ENCODE results near the gene TMPRSS9.

TMPRSS9 gene

DNA sequence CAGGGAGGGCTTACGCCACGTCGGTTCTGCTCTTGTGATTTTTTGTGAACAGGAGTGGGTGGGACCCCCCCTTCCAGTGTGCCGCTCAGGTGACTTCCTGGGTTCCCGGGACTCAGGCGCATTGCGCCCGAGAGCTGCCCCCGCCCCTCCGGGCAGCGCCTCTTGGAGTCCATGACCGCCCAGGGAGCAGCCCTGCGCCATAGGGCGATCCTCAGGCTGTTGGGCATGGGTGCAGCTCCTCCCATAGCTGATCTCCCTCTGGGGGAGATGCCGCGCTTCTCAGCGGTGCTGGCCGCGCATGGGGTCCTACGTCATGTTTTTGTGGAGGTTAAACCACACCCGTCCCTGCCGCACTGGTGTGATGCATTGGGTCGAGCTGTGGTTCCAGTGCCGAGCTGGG lies 7.9 kb upstream of the TMPRSS9 start:
- DNase-seq (ENCODE audit: low spot score), result no peak
- TF ChIP-seq, protein P1, sequence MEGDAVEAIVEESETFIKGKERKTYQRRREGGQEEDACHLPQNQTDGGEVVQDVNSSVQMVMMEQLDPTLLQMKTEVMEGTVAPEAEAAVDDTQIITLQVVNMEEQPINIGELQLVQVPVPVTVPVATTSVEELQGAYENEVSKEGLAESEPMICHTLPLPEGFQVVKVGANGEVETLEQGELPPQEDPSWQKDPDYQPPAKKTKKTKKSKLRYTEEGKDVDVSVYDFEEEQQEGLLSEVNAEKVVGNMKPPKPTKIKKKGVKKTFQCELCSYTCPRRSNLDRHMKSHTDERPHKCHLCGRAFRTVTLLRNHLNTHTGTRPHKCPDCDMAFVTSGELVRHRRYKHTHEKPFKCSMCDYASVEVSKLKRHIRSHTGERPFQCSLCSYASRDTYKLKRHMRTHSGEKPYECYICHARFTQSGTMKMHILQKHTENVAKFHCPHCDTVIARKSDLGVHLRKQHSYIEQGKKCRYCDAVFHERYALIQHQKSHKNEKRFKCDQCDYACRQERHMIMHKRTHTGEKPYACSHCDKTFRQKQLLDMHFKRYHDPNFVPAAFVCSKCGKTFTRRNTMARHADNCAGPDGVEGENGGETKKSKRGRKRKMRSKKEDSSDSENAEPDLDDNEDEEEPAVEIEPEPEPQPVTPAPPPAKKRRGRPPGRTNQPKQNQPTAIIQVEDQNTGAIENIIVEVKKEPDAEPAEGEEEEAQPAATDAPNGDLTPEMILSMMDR (IDR thresholded peaks at IDR 0.05; ENCODE audit: extremely low read depth, missing control alignments), result no peak

DNA sequence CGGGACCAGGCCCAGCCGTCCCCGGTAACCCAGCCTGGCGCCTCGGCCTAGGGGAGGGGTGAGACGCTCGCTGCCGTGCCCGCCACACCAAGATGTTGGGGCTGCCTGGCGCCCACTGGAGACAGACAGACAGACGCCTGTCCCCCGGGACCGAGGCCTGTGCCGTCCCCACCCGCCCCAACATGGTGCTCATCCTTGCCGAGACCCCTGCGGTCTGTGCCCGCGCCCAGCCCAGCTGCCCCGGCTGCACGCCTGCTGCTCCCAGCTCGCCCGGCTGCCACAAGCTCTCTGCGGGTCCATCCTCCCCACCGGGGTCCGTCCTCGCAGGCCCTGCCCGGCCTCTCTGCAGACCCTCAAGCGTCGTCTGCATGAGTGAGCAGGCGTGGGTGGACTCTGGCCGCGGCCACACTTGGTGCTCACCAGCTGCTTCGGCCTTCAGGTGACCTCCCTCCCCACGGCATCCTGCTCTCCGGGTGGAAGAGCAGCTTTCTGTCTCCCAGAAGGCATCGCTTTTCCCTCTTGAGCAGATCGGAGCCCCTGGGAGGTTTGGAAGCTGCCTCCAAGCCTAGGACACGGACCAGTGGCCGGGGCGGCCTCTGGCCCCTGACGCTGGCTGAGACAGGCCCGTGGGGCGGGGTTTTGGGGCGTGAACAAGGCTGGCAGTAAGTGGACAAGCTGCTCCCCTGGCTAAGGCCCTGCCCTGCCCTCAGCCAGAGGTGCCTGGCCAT lies 6.7 kb upstream of the TMPRSS9 start:
- TF ChIP-seq, protein P1 (IDR thresholded peaks at IDR 0.05; ENCODE audit: extremely low read depth, missing control alignments), result no peak
- no peak for DNase-seq (ENCODE audit: low spot score)

DNA sequence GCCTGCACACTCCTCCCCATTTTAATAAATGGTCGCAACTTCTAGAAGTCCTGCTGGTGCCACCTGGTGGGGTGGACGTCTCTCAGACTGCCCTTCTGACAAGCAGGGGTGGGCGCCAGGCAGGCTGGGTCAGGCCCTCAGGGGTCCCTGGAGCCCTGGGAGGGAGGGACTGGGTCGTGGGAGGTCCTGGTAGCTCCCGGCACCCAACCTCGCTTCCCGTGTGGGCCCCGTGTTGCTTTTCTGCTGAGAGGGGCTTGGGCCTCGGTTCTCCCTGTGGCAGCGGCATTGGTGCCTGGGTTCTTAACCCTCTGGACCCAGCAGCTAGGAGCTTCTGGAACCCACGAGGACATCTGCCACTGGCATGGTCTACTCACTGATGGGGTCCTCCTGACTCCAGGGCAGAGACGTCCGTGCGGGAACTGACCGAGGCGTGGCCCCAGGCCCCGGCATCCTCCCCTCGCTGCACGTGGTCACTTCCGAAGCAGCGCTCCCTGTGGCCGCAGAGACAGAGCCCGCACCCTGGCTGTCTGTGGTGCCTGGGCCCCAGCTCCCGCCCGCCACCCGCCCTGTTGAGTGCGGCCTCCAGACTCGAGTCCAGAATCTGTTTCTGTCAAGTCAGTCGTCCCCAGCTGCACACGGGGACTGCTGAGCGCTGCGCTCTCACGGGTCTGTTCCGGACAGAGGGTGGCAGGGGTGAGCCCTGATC lies 6.0 kb upstream of the TMPRSS9 start:
- TF ChIP-seq, protein P1 (IDR thresholded peaks at IDR 0.05; ENCODE audit: extremely low read depth, missing control alignments), result no peak
- no peak for DNase-seq (ENCODE audit: low spot score)

DNA sequence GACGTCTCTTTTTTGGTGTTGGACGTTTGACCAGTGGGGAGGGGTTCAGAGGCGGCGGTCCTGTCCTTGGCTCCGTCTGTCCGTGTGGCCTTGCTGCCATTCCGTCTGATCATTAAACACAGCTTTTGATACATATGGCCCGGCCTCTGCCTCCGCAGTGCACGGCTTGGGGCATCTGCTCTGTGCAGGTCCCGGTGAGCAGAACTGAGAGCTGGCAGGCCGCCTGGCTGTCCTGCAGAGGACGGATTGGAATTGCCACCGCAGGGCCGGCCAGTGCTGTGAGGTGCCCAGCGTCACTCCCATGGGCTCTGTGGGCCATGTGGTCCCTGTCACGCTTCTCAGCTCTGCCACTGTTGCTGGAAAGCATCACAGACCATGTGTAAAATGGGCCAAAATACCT lies 5.4 kb upstream of the TMPRSS9 start:
- TF ChIP-seq, protein P1 (IDR thresholded peaks at IDR 0.05; ENCODE audit: extremely low read depth, missing control alignments), result no peak
- no peak for DNase-seq (ENCODE audit: low spot score)

DNA sequence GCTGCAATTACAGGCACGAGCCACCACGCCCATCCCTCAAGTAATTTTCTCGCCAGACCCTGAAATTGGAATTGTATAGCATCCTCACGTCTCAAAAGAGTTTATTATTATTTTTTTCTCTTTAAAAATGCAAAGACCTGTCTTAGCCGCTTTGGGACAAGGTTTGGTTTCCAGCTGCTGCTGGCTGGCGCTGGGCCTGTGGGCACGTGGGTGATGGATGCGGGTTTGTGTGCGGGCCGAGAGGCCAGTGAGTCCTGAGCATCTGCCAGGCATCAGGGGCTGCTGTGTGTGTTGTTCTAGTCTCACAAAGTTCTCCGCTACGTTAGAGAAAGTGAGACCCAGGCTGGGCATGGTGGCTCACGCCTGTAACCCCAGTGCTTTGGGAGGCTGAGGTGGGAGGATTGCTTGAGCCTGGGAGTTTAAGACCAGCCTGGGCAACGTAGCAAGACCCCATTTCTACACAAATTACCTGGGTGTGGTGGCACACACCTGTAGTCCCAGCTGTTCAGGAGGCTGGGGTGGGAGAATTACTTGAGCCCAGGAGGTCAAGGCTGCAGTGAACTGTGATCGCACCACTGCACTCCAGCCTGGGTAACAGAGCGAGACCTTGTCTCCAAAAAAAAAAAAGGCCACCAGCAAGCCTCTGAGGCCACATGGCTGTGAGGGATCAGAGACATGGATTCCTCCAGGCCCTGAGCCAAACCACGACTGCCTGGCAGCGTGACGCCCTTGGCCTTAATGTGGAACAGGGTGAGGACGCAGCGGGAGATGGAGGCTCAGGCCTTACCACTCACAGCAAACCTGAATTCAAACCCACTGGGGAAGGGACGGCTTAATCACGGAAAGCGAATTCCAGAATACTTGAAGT lies 4.7 kb upstream of the TMPRSS9 start:
- DNase-seq (ENCODE audit: low spot score), result no peak
- TF ChIP-seq, protein P1 (IDR thresholded peaks at IDR 0.05; ENCODE audit: extremely low read depth, missing control alignments), result no peak

DNA sequence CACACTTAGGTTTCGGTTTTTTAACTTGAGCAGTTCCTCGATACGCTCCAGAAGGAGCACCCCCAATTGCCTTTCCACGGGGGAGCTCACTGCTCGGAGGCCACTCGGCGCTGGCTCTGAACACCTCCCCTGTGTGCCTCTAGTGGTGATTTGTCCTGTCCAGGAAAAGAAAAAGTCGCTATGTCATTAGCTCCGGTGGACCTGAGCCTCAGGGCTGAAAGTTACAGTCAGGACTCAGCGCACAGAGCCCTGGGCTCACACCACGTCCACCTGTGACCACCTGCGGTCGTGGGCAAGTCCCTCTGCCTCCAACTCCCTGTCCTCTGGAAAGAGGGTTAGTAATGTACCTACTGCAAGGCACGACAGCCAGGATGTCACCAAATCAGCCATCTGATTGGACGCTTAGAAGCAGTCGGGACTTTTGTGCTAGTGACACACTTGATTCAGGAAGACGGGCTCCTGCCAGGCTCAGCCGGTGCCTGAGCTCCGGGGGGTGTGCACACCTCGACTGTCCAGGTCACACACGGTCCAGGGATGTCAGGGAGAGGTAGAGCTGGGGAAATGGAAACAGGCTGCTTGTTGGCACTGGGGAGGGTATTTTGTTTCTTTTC lies 3.9 kb upstream of the TMPRSS9 start:
- DNase-seq (ENCODE audit: low spot score), result no peak
- TF ChIP-seq, protein P1 (IDR thresholded peaks at IDR 0.05; ENCODE audit: extremely low read depth, missing control alignments), result no peak
